ENCODE measurements around the gene TEDC1. TPM values are rescaled to one million over a fixed set of nuclear protein-coding genes. Genes with fewer than 3 reads are reported as not detected.
"Not testable (repeated sequence)": the region's sequence is repeated elsewhere in the genome, so short reads cannot be mapped to it uniquely, and the experiment has no call there.

Gene TEDC1
- total RNA-seq, 2 experiments from 2014 or later = 40.7 to 53.2 TPM

- Mint-ChIP-seq H3K27ac (no peak overlapping the region), H3K27me3 (peaks cover 4% of the 10 kb centered on the region), H3K4me3 (no peak overlapping the region), H3K36me3 (ENCODE audit: low read depth) (no peaks in the 10 kb centered on the region), H3K9me3 (no peaks in the 10 kb centered on the region), H3K4me1 (peaks cover 15% of the 10 kb centered on the region)
- ChIA-PET CTCF (interaction anchor here (0.6 to 1.5 kb wide), 5 partner anchors 22 to 163 kb away, joined by 3 to 5 read pairs (median 3); no protein-coding TSS in a partner anchor), POLR2A (no interaction called here)
- DNase-seq = no peak
Observed at GRCh38 chr14:105533391-105533790, 42.3 kb downstream of the TEDC1 start.

- Mint-ChIP-seq H3K9me3 (no peaks in the 10 kb centered on the region), H3K4me3 (no peak overlapping the region), H3K27ac (no peak overlapping the region), H3K4me1 (peaks cover 12% of the 10 kb centered on the region), H3K36me3 (ENCODE audit: low read depth) (no peaks in the 10 kb centered on the region), H3K27me3 (peaks cover 5% of the 10 kb centered on the region)
- POLR2A ChIA-PET = no interaction called here
- CTCF ChIA-PET = interaction anchor here (1.4 to 1.5 kb wide), 2 partner anchors 44 to 53 kb away, joined by 3 to 4 read pairs; no protein-coding TSS in a partner anchor
- DNase-seq = no peak
Observed at GRCh38 chr14:105533811-105534498, 42.9 kb downstream of the TEDC1 start.

- Mint-ChIP-seq H3K27ac (no peak overlapping the region), H3K9me3 (no peaks in the 10 kb centered on the region), H3K4me3 (no peak overlapping the region), H3K36me3 (ENCODE audit: low read depth) (no peaks in the 10 kb centered on the region), H3K27me3 (peaks cover 6% of the 10 kb centered on the region), H3K4me1 (peaks cover 9% of the 10 kb centered on the region)
- no peak for DNase-seq
- POLR2A ChIA-PET = no interaction called here
- CTCF ChIA-PET = no interaction called here
Observed at GRCh38 chr14:105534586-105534985, 43.5 kb downstream of the TEDC1 start.

- CTCF ChIA-PET = interaction anchor here (1.0 kb wide), 1 partner anchor 165 kb away, joined by 3 read pairs; no protein-coding TSS in a partner anchor
- Mint-ChIP-seq H3K4me3 (no peak overlapping the region), H3K36me3 (ENCODE audit: low read depth) (no peaks in the 10 kb centered on the region), H3K27me3 (peaks cover 6% of the 10 kb centered on the region), H3K4me1 (no peaks in the 10 kb centered on the region), H3K9me3 (no peaks in the 10 kb centered on the region), H3K27ac (no peak overlapping the region)
- DNase-seq = no peak
- POLR2A ChIA-PET = no interaction called here
Observed at GRCh38 chr14:105536051-105536450, 45.0 kb downstream of the TEDC1 start.

- Mint-ChIP-seq H3K9me3 (no peaks in the 10 kb centered on the region), H3K36me3 (ENCODE audit: low read depth) (no peaks in the 10 kb centered on the region), H3K4me1 (no peaks in the 10 kb centered on the region), H3K4me3 (no peak overlapping the region), H3K27me3 (peaks cover 10% of the 10 kb centered on the region), H3K27ac (no peak overlapping the region)
- ChIA-PET POLR2A (no interaction called here), CTCF (interaction anchor here (0.6 to 2.4 kb wide), 6 partner anchors 9 to 172 kb away, joined by 3 to 8 read pairs (median 4); no protein-coding TSS in a partner anchor)
- no peak for DNase-seq
Observed at GRCh38 chr14:105536691-105537579, 45.9 kb downstream of the TEDC1 start.

- Mint-ChIP-seq H3K4me3 (no peak overlapping the region), H3K9me3 (no peaks in the 10 kb centered on the region), H3K27ac (no peak overlapping the region), H3K27me3 (peaks cover 11% of the 10 kb centered on the region), H3K4me1 (no peaks in the 10 kb centered on the region), H3K36me3 (ENCODE audit: low read depth) (no peaks in the 10 kb centered on the region)
- ChIA-PET POLR2A (no interaction called here), CTCF (interaction anchor here (0.6 to 2.4 kb wide), 5 partner anchors 9 to 173 kb away, joined by 3 to 8 read pairs (median 4); no protein-coding TSS in a partner anchor)
- peak; percentile 68 for DNase-seq
Observed at GRCh38 chr14:105537580-105538474, 46.8 kb downstream of the TEDC1 start.

GRCh38 chr14:105538481-105539049 lies 47.5 kb downstream of the TEDC1 start:
- no peak overlapping the region for H3K27ac Mint-ChIP-seq
- POLR2A ChIA-PET = no interaction called here

GRCh38 chr14:105540811-105541210 lies 49.8 kb downstream of the TEDC1 start:
- Mint-ChIP-seq H3K36me3 (ENCODE audit: low read depth) (no peaks in the 10 kb centered on the region), H3K27me3 (peaks cover 22% of the 10 kb centered on the region), H3K27ac (no peak overlapping the region), H3K4me3 (no peak overlapping the region), H3K9me3 (no peaks in the 10 kb centered on the region), H3K4me1 (no peaks in the 10 kb centered on the region)
- ChIA-PET CTCF (no interaction called here), POLR2A (no interaction called here)
- no peak for DNase-seq

More at GRCh38 chr14:105538481-105539049, 47.5 kb downstream of the TEDC1 start:
- H3K36me3 Mint-ChIP-seq (ENCODE audit: low read depth) = no peaks in the 10 kb centered on the region
- no peak overlapping the region for H3K4me3 Mint-ChIP-seq
- no peaks in the 10 kb centered on the region for H3K4me1 Mint-ChIP-seq
- H3K9me3 Mint-ChIP-seq = no peaks in the 10 kb centered on the region
- DNase-seq = no peak
- CTCF ChIA-PET = interaction anchor here (1.1 to 2.4 kb wide), 2 partner anchors 10 to 163 kb away, joined by 3 to 8 read pairs; no protein-coding TSS in a partner anchor
- peaks cover 14% of the 10 kb centered on the region for H3K27me3 Mint-ChIP-seq

GRCh38 chr14:105541218-105541875 lies 50.3 kb downstream of the TEDC1 start:
- no peak overlapping the region for H3K4me3 Mint-ChIP-seq
- H3K9me3 Mint-ChIP-seq = no peaks in the 10 kb centered on the region
- CTCF ChIA-PET = no interaction called here
- POLR2A ChIA-PET = no interaction called here
- no peaks in the 10 kb centered on the region for H3K4me1 Mint-ChIP-seq
- DNase-seq = no peak
- peaks cover 22% of the 10 kb centered on the region for H3K27me3 Mint-ChIP-seq
- no peaks in the 10 kb centered on the region for H3K36me3 Mint-ChIP-seq (ENCODE audit: low read depth)
- H3K27ac Mint-ChIP-seq = no peak overlapping the region

GRCh38 chr14:105545676-105546075 lies 54.6 kb downstream of the TEDC1 start:
- DNase-seq, POLR2A ChIA-PET, H3K9me3 Mint-ChIP-seq: not testable (repeated sequence)

GRCh38 chr14:105546410-105546809 lies 55.4 kb downstream of the TEDC1 start:
- POLR2A ChIA-PET; H3K36me3 Mint-ChIP-seq (ENCODE audit: low read depth); CTCF ChIA-PET; H3K9me3 Mint-ChIP-seq; DNase-seq; H3K4me3 Mint-ChIP-seq; H3K27ac Mint-ChIP-seq; H3K4me1 Mint-ChIP-seq: not testable (repeated sequence)
- H3K27me3 Mint-ChIP-seq = peaks cover 19% of the 10 kb centered on the region

More at GRCh38 chr14:105545676-105546075, 54.6 kb downstream of the TEDC1 start:
- peaks cover 19% of the 10 kb centered on the region for H3K27me3 Mint-ChIP-seq
- H3K27ac Mint-ChIP-seq; CTCF ChIA-PET; H3K4me3 Mint-ChIP-seq; H3K4me1 Mint-ChIP-seq; H3K36me3 Mint-ChIP-seq (ENCODE audit: low read depth): not testable (repeated sequence)

- DNase-seq; CTCF ChIA-PET; H3K4me3 Mint-ChIP-seq; POLR2A ChIA-PET; H3K9me3 Mint-ChIP-seq; H3K4me1 Mint-ChIP-seq; H3K36me3 Mint-ChIP-seq (ENCODE audit: low read depth); H3K27ac Mint-ChIP-seq: not testable (repeated sequence)
- peaks cover 15% of the 10 kb centered on the region for H3K27me3 Mint-ChIP-seq
Observed at GRCh38 chr14:105547072-105547471, 56.0 kb downstream of the TEDC1 start.
